NB4 (cell line): ENCODE results near the gene USP7.

Experiments used
- DNase-seq: peaks from one replicate; pipeline ENCODE4 v3.0.0; 2010; ENCODE audit warnings: low read depth
- H3K4me3 ChIP-seq: one replicate; pipeline ENCODE4 v1.5.1; 2011; ENCODE audit warnings: mild to moderate bottlenecking, low read depth, low read length, moderate library complexity
- CTCF ChIP-seq: IDR thresholded peaks from one replicate; pipeline ENCODE4 v1.5.1; 2012; ENCODE audit warnings: low read depth, low read length
- MYC ChIP-seq: IDR thresholded peaks from 2 replicates; pipeline ENCODE4 v1.6.1; 2011; ENCODE audit warnings: low read depth, low read length
- POLR2A ChIP-seq: IDR thresholded peaks from 2 replicates; pipeline ENCODE4 v1.6.1; 2011; ENCODE audit warnings: mild to moderate bottlenecking; ENCODE audit not compliant: insufficient read length; ENCODE audit errors: extremely low read depth
- TF ChIP-seq, protein P1 (sequence below): IDR thresholded peaks from 2 replicates; pipeline ENCODE4 v1.6.1; 2011; ENCODE audit warnings: low read depth, low read length

The USP7 gene

GRCh38 chr16:8946544-8946943 lies 17.2 kb downstream of the USP7 start:
- no peak for TF ChIP-seq POLR2A
- TF ChIP-seq CTCF: no peak
- TF ChIP-seq, protein P1, sequence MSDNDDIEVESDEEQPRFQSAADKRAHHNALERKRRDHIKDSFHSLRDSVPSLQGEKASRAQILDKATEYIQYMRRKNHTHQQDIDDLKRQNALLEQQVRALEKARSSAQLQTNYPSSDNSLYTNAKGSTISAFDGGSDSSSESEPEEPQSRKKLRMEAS: no peak
- TF ChIP-seq MYC: no peak
- DNase-seq: no peak
- no peak overlapping the region for H3K4me3 ChIP-seq

DNA sequence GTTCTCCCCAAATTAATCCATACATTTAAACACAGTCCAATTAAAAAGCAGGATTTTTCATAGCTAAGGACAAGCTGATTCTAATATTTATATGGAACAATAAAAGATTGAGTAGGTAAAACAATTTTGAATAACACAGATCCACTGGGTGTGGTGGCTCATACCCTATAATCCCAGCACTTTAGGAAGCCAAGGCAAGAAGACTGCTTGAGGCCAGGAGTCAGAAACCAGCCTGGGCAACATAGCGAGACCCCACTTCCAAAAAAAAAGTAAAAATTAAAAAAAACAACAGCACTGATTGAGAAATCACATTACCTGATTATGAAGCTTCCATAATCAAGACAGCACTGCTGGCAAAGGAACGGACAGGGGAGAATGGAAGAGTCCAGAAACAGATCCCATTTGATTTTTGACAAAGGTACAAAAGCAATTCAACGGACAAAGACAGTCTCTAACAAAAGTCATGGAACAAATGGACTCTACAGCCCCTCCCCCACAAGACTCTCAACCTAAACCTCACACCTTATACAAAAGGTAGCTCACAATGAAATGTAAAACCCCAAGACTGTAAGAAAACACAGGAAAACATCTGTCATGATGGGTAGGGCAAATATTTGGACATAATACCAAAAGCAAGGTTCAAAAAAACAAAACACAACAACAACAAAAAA lies 17.9 kb downstream of the USP7 start:
- DNase-seq: no peak
- H3K4me3 ChIP-seq: no peak overlapping the region
- no peak for TF ChIP-seq CTCF
- no peak for TF ChIP-seq MYC
- TF ChIP-seq POLR2A: no peak
- TF ChIP-seq, protein P1: no peak

DNA sequence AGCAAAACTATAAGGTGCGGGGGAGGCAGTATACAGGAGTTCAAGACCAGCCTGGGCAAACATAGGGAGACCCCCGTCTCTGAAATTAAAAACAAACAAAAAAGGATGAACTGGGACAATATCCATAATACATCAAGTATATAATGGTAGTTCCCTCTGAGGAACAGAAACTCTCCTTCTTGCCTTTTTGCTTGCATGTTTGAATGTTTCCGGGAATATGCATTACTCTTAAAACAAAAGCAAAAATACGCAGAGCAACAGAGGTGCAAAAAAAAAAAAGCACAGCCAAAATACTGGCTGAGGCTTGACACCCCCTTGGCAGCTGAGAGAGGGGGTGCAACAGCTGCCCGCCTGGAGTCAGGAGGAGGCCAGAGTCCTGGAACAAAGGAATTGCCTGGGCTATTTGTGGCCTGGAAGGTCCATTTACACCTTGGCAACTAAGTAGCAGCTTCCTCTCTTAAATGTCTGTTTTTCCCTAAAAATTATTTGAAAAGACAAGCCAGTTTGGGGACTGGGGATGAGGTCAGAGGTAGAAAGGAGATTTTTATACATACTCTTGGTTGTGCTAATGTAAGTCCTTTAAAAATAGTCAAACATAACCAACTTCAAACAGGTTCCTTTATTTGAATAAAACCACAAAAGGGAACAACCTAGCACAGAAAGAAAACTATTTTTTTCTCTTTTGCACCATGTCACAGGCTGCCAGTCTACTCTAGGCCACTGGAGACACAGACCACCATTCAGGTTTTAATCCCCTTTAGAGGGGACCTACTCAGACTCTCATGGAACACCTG lies 19.5 kb downstream of the USP7 start:
- H3K4me3 ChIP-seq: no peak overlapping the region
- peak; percentile 40 for DNase-seq
- TF ChIP-seq CTCF (no peak), MYC (no peak), POLR2A (no peak)
- TF ChIP-seq, protein P1: no peak

DNA sequence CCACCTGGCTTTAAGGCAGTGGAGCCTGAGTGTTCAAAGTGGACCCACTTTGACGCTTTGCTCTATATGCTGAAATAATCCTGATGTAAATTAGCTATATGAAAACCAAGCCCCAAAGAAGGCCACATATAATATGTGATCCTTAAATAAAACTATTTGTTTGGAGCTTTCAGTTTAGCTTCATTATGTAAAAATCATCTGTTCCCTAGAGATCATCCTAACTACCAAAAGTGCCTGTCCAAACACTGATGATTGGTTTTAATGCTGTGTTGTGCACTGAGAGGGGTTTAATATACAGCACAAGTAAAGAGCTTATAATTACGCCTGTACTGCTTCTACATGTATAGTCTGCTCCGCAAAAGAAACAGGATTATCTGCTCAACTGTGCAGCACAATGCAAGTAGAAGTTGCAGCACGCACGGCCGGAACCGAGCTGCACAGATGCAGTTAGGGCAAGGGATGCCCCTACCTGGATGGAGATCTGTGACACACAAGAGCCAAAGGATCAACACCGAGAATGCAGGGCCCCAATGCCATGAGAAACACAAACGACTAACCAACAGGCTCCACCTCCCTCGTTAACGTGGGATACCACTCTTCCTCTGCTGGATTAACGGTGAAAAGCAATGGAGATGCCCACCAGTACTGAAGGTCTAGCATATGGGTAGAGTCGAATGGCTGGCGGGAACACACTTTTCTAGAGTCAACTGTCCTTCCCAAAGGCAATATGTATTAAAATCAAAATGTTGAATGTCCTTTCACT lies 20.5 kb downstream of the USP7 start:
- TF ChIP-seq CTCF: no peak
- no peak for TF ChIP-seq POLR2A
- TF ChIP-seq, protein P1: no peak
- no peak for TF ChIP-seq MYC
- no peak for DNase-seq
- no peak overlapping the region for H3K4me3 ChIP-seq

DNA sequence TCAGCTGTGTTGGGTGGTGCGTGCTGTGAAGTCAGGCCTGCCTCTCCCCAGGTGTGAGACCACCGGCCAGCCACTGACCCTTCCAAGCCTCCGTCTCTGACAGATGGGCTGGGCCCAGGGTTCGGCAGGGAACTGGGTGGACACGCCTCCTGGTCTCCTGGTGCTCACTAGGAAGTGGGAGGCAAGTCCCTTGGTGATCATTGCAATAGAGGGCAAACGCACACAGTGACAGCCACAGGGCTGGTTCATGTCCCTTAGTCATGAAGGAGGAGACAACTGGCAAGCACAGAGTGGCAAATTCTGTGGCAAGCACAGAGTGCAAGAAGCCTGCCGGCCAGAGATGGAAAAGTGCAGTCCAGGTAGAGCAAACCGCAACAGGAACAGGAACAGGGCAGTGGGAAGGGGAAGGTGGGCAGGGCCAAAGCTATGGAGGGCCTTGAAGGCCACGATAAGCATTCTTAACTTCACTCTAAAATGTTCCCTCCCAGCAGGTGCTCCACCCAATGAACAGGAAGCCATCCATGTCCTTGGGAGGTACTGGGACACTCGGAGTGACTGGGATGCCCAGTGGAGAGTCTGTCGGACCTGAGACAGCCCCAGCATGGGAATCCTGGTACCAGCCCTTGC lies 21.9 kb downstream of the USP7 start:
- TF ChIP-seq MYC: no peak
- TF ChIP-seq POLR2A: no peak
- TF ChIP-seq CTCF: no peak
- TF ChIP-seq, protein P1: no peak
- DNase-seq: peak; percentile 56
- H3K4me3 ChIP-seq: no peak overlapping the region
